Neural cell (in vitro differentiated cells): ENCODE data around the gene PARP16. TPM values are rescaled to one million over a fixed set of nuclear protein-coding genes. Genes with fewer than 3 reads are reported as not detected.

Experiments
- H2AFZ ChIP-seq: fragments of 200-600, 300-800 bp; sonication (generic), shearing (Covaris generic); 2 replicates; pipeline ENCODE4 v1.6.0; 2014; ENCODE audit warnings: low read depth, mild to moderate bottlenecking, antibody characterized with exemption, low read length, moderate library complexity
- H3F3A ChIP-seq: fragments of 200-600 bp; shearing (Covaris generic); 2 replicates; pipeline ENCODE4 v1.6.1; 2016; ENCODE audit warnings: mild to moderate bottlenecking, moderate library complexity, mixed read lengths, antibody characterized with exemption, low read length; ENCODE audit not compliant: insufficient read depth, poor library complexity, severe bottlenecking
- H3K27ac ChIP-seq: fragments of 200-600, 300-800 bp; sonication (generic), shearing (Covaris generic); 2 replicates; pipeline ENCODE4 v1.5.1; 2014; ENCODE audit warnings: mild to moderate bottlenecking, low read length, moderate library complexity
- H3K27me3 ChIP-seq: fragments of 300-800, 200-600 bp; sonication (generic), shearing (Covaris generic); 2 replicates; pipeline ENCODE4 v1.6.0; 2014; ENCODE audit warnings: mild to moderate bottlenecking, low read depth, low read length, moderate library complexity; ENCODE audit not compliant: insufficient read depth
- H3K36me3 ChIP-seq: fragments of 300-800, 200-600 bp; sonication (generic), shearing (Covaris generic); 2 replicates; pipeline ENCODE4 v1.5.1; 2014; ENCODE audit warnings: mild to moderate bottlenecking, antibody characterized with exemption, low read length, moderate library complexity; ENCODE audit not compliant: insufficient read depth
- H3K4me2 ChIP-seq: fragments of 300-800, 200-600 bp; sonication (generic), shearing (Covaris generic); 2 replicates; pipeline ENCODE4 v1.6.0; 2014; ENCODE audit warnings: mild to moderate bottlenecking, low read length
- H3K4me3 ChIP-seq: fragments of 300-800, 200-600 bp; sonication (generic), shearing (Covaris generic); 2 replicates; pipeline ENCODE4 v1.5.1; 2014; ENCODE audit warnings: mild to moderate bottlenecking, low read length, moderate library complexity
- H3K79me2 ChIP-seq: fragments of 200-600 bp; shearing (Covaris generic); replicated peaks from 2 replicates; pipeline ENCODE4 v1.6.0; 2014; ENCODE audit warnings: mild to moderate bottlenecking, low read length, moderate library complexity; ENCODE audit not compliant: insufficient read depth
- H3K9ac ChIP-seq: fragments of 300-800, 200-600 bp; sonication (generic), shearing (Covaris generic); 2 replicates; pipeline ENCODE4 v1.6.1; 2016; ENCODE audit warnings: mild to moderate bottlenecking, low read length, mixed read lengths
- H3K9me2 ChIP-seq: fragments of 200-600 bp; shearing (Covaris generic); 2 replicates; pipeline ENCODE4 v1.6.1; 2016; ENCODE audit warnings: mild to moderate bottlenecking, low read length, mixed read lengths; ENCODE audit not compliant: insufficient read depth
- H3K9me3 ChIP-seq: fragments of 200-600, 300-800 bp; sonication (generic), shearing (Covaris generic); 2 replicates; pipeline ENCODE4 v1.6.1; 2016; ENCODE audit warnings: mild to moderate bottlenecking, mixed run types, low read length, moderate library complexity, mixed read lengths
- H4K20me1 ChIP-seq: fragments of 200-600 bp; shearing (Covaris generic); 2 replicates; pipeline ENCODE4 v1.6.1; 2016; ENCODE audit warnings: mild to moderate bottlenecking, mixed run types; ENCODE audit not compliant: insufficient read depth
- EP300 ChIP-seq: fragments of 450-650 bp; conservative IDR thresholded peaks from 2 replicates; pipeline ENCODE4 v1.6.1; 2014; ENCODE audit warnings: antibody characterized with exemption, mild to moderate bottlenecking, moderate library complexity; ENCODE audit not compliant: poor library complexity, severe bottlenecking
- EZH2 ChIP-seq: fragments of 200-600, 300-800 bp; shearing (Covaris generic), sonication (generic); IDR thresholded peaks from 2 replicates; pipeline ENCODE4 v1.6.1; 2014; ENCODE audit warnings: antibody characterized with exemption, low read length, borderline replicate concordance, mild to moderate bottlenecking; ENCODE audit not compliant: insufficient read depth, poor library complexity, severe bottlenecking
- MXI1 ChIP-seq: fragments of 450-650 bp; conservative IDR thresholded peaks from 2 replicates; pipeline ENCODE4 v1.6.1; 2014; ENCODE audit warnings: antibody characterized with exemption, mild to moderate bottlenecking; ENCODE audit not compliant: poor library complexity, severe bottlenecking
- POLR2AphosphoS5 ChIP-seq: IDR thresholded peaks from 2 replicates; pipeline ENCODE4 v1.6.1; 2012
- RAD21 ChIP-seq: fragments of 450-650 bp; conservative IDR thresholded peaks from 2 replicates; pipeline ENCODE4 v1.6.1; 2014; ENCODE audit warnings: antibody characterized with exemption, mild to moderate bottlenecking, moderate library complexity
- REST ChIP-seq: IDR thresholded peaks from 2 replicates; pipeline ENCODE4 v1.6.1; 2012; ENCODE audit warnings: borderline replicate concordance
- SMC3 ChIP-seq: fragments of 450-650 bp; conservative IDR thresholded peaks from 2 replicates; pipeline ENCODE4 v1.6.1; 2014; ENCODE audit warnings: antibody characterized with exemption, mild to moderate bottlenecking, moderate library complexity; ENCODE audit not compliant: poor library complexity
- TAF1 ChIP-seq: IDR thresholded peaks from 2 replicates; pipeline ENCODE4 v1.6.1; 2012; ENCODE audit warnings: low read depth
- polyA plus RNA-seq: library from polyadenylated mRNA; depleted of rRNA; stranded (reverse); fragments of >200 nt; gene quantifications from 2 replicates; pipeline ENCODE4 v1.2.3, GENCODE V29; 2014
- TF ChIP-seq, protein P1 (sequence below): fragments of 450-650 bp; IDR thresholded peaks from 2 replicates; pipeline ENCODE4 v1.5.1; 2014; ENCODE audit warnings: antibody characterized with exemption, mild to moderate bottlenecking, moderate library complexity; ENCODE audit not compliant: poor library complexity, severe bottlenecking

The PARP16 gene
- polyA plus RNA-seq, 1 donor from 2014 or later, result 17.0 TPM

GRCh38 chr15:65333148-65333820 is 46.6 kb upstream of the PARP16 start:
- Histone ChIP-seq H3K27ac (no peak overlapping the region), H3K4me2 (no peak overlapping the region), H3K79me2 (no peaks in the 10 kb centered on the region), H2AFZ (no peak overlapping the region), H3K9ac (no peak overlapping the region), H3K36me3 (no peaks in the 10 kb centered on the region), H3K4me3 (no peak overlapping the region), H4K20me1 (no peaks in the 10 kb centered on the region), H3K27me3 (no peaks in the 10 kb centered on the region), H3K9me3 (no peaks in the 10 kb centered on the region), H3K9me2 (no peaks in the 10 kb centered on the region), H3F3A (no peaks in the 10 kb centered on the region)
- no peak for TF ChIP-seq SMC3
- TF ChIP-seq POLR2AphosphoS5, result no peak
- no peak for TF ChIP-seq RAD21
- no peak for TF ChIP-seq EZH2
- no peak for TF ChIP-seq REST
- TF ChIP-seq, protein P1, sequence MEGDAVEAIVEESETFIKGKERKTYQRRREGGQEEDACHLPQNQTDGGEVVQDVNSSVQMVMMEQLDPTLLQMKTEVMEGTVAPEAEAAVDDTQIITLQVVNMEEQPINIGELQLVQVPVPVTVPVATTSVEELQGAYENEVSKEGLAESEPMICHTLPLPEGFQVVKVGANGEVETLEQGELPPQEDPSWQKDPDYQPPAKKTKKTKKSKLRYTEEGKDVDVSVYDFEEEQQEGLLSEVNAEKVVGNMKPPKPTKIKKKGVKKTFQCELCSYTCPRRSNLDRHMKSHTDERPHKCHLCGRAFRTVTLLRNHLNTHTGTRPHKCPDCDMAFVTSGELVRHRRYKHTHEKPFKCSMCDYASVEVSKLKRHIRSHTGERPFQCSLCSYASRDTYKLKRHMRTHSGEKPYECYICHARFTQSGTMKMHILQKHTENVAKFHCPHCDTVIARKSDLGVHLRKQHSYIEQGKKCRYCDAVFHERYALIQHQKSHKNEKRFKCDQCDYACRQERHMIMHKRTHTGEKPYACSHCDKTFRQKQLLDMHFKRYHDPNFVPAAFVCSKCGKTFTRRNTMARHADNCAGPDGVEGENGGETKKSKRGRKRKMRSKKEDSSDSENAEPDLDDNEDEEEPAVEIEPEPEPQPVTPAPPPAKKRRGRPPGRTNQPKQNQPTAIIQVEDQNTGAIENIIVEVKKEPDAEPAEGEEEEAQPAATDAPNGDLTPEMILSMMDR, result no peak
- no peak for TF ChIP-seq TAF1
- no peak for TF ChIP-seq MXI1
- no peak for TF ChIP-seq EP300

DNA sequence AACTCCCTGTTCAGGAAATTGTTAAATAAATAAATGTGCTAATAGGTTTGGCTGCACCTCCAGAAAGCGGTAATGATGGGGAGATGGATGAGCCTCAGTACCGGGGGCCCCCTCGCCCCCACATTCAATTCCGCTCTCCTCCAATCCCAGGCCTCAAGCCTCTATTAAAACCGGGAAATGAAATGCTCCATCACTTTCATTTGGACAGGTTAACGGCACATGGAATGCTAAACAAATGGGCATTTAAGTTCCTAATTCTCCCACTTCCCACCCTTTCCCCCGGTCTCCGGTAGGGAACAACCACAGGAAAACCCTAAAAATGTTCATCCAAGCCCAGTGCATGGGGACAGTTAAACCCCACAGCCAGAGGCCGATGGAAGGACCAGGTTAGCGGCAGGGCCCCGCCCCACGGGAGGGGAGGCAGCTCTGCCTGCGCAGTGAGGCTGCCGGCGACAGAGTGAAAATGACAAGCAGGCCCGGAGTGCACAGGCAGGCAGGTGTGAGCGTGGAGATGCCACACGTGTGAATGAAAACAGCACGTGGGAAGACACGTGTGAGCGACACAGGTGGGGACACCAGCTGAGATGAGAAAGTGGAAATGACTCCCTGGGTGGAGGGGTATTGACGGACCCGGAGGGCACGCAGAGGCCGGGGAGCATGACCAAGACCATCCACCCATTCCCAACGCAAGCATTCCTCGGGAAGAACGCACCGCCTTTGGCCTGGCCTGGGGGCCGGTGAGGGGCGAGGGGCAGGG is 45.9 kb upstream of the PARP16 start:
- Histone ChIP-seq H2AFZ (no peak overlapping the region), H3K36me3 (no peaks in the 10 kb centered on the region), H3K9ac (peak overlapping the region; percentile 9), H3K4me3 (no peak overlapping the region), H3K79me2 (no peaks in the 10 kb centered on the region), H3K4me2 (no peak overlapping the region), H3F3A (no peaks in the 10 kb centered on the region), H3K27ac (no peak overlapping the region), H4K20me1 (no peaks in the 10 kb centered on the region), H3K27me3 (no peaks in the 10 kb centered on the region), H3K9me2 (no peaks in the 10 kb centered on the region), H3K9me3 (no peaks in the 10 kb centered on the region)
- no peak for TF ChIP-seq SMC3
- TF ChIP-seq, protein P1, result no peak
- no peak for TF ChIP-seq EZH2
- TF ChIP-seq RAD21, result no peak
- no peak for TF ChIP-seq MXI1
- no peak for TF ChIP-seq POLR2AphosphoS5
- TF ChIP-seq REST, result no peak
- no peak for TF ChIP-seq EP300
- no peak for TF ChIP-seq TAF1
